ENCODE results near the gene EIF3A.

The EIF3A gene

GRCh38 chr10:119005362-119006043 lies 75.1 kb downstream of the EIF3A start:
- no peak for DNase-seq

- no peak for DNase-seq
These were observed 76.9 kb downstream of the EIF3A start for GRCh38 chr10:119003572-119004289.

GRCh38 chr10:119001717-119002500 lies 78.7 kb downstream of the EIF3A start:
- no peak for DNase-seq

GRCh38 chr10:118998183-118998582 lies 82.4 kb downstream of the EIF3A start:
- DNase-seq: no peak

- no peak for DNase-seq
These were observed 83.2 kb downstream of the EIF3A start for GRCh38 chr10:118997379-118997778.

GRCh38 chr10:118995739-118996138 lies 84.9 kb downstream of the EIF3A start:
- DNase-seq: no peak

- DNase-seq: no peak
These were observed 86.3 kb downstream of the EIF3A start for GRCh38 chr10:118994321-118994720.

- DNase-seq: no peak
These were observed 87.4 kb downstream of the EIF3A start for GRCh38 chr10:118993214-118993613.

- no peak for DNase-seq
These were observed 88.1 kb downstream of the EIF3A start for GRCh38 chr10:118992496-118992895.

- no peak for DNase-seq
These were observed 90.3 kb downstream of the EIF3A start for GRCh38 chr10:118990326-118990725.

GRCh38 chr10:118986815-118987790 lies 93.5 kb downstream of the EIF3A start:
- no peak for DNase-seq

GRCh38 chr10:118985576-118985975 lies 95.0 kb downstream of the EIF3A start:
- DNase-seq: no peak
